HPDE6-E6E7 (cell line): ENCODE results near the gene LIN7A.

Source experiments
- DNase-seq: peaks from one replicate; pipeline ENCODE4 v3.0.0; 2011; ENCODE audit warnings: missing footprints; ENCODE audit errors: extremely low spot score

Gene LIN7A, protein sequence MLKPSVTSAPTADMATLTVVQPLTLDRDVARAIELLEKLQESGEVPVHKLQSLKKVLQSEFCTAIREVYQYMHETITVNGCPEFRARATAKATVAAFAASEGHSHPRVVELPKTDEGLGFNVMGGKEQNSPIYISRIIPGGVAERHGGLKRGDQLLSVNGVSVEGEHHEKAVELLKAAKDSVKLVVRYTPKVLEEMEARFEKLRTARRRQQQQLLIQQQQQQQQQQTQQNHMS

DNA sequence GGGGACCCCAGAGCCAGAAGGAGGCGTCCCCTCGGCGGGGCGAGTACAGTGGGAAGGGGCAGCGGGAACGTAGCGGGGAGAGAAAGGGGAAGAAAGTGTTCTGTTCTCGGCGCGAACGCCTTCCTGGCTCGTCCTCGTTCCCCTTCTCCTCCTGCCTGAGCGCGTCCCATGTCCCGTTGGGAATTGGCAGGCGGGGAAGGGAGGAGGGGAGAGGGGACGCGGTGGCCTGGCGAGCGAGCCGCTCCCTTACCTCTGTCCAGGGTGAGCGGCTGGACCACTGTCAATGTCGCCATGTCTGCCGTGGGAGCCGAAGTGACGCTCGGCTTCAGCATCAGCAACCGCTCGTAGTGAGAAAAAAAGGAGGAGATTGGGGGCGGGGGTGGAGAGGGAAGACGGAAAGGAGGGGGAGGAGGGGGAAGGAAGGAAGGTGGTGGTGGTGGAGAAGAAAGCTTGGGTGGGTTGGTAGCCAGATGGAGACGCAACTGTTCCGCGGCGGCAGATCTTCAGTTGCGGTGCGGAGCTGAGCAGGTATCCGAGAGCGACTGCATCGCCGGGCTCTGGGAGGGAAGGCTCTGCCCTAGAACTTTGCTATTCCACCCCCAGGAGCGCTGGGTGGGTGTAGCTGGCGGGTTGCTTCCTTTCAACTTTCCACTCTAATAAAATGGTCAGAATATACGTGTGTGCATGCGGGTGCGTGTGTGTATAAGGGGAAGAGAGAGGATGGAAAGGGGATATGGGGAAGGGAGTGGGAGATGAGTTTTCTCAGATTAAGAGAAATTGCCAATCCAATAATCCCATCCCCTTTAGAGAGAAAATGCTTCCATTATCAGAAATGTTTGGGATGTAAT, at the start of gene LIN7A:
TSS of gene LIN7A (minus strand) at position 544 of the 848 bp plus-strand sequence. CDS start at position 332, 212 bp downstream.
- DNase-seq = peak; percentile 4

DNA sequence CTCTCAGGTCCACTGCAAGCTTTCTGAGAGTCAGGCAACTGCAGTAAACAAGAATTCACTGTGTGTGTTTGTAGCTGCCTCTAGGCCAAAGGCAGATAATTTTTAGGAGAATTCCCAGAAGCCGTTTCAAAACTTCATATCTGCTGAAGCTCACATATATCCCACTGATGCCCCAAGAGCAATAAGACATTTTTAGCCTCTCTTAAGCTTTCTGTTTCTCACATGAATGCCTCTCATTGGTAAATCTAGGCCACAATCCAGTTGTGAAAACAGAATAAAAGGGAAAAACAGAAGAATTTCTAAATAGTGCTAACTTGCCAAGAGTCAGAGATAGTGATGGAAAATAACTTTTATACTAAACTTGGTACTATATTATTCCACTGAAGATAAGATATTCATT, 48.5 kb upstream of the LIN7A start:
- DNase-seq = no peak

DNA sequence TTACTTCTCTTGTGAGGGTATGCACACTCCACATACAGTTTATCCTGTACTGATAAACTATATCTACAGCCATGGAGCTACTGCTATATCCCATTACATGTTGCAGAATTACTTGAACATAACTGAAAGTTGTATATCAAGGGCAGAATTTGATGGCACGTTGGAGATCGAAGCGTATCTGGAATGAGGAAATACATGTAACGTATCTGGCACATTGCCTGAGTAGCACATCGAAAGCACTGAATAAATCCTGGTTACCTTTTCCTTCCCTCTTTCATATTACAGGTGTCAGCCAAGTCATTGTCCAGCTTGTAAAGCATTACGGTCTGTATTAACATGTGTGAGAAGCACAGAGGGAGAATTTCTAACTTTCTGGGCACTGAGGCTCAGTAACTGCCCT, 42.1 kb upstream of the LIN7A start:
- DNase-seq = no peak

DNA sequence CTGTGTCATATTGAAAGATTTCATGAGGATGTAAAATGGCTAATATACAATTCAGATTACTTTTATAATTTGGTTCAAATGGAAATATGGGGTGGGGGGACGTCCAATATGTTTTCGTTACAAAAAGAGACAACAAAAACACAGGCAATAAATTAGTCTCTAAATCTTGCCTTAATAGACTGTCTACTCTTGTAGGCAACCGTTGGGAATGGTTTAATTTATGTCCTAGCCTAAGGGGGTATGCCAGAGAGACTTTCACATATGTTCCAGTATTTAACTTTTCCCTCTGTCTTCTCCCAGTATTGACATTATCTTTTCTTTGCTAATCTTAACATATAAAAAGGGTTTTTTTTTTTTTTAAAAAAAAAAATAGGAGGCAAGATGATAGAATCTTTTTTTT, 41.5 kb upstream of the LIN7A start:
- DNase-seq = no peak

DNA sequence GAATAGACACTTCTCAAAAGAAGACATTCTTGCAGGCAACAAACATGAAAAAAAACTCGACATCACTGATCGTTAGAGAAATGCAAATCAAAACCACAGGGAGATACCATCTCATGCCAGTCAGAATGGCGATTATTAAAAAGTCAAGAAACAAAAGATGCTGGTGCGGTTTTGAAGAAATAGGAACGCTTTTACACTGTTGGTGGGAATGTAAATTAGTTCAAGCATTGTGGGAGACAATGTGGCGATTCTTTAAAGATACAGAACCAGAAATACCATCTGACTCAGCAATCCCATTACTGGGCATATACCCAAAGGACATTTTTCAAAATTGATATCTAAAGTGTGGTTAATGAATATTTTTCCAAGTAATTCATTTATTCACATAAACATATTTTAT, 39.6 kb upstream of the LIN7A start:
- DNase-seq = no peak

DNA sequence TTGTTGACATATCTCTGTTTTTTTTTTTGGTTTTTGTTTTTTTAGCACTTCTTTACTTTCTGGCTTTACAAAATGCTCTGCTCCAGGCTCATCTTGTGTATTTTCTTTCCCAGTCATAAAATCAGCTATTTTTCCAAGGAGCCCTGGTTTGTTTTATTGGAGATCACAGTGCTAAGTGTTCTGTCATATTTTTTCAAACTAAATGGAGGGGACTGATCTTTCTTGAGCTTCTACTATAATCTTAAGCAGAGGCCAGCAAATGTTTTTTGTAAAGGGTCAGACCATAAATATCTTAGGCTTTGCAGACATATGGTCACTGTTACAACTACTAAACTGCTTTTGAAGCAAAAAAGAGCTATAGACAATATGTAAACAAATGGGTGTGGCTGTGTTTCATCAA, 30.6 kb upstream of the LIN7A start:
- no peak for DNase-seq

DNA sequence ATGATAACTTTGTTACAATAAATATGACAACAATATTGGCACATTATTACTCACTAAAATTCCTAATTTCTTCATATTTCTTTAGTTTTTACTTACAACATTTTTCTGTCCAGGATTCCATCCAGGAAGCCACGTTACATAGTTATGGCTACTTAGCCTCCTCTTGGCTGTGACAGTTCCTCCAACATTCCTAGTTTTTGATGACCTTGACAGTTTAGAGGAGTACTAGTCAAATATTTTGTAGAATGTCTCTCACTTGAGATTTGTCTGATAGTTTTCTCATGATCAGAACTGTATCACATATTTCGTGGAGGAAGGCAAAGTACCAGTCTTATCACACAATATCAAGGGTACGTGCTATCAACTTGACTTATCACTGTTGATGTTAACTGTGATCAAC, 29.8 kb upstream of the LIN7A start:
- DNase-seq = no peak

DNA sequence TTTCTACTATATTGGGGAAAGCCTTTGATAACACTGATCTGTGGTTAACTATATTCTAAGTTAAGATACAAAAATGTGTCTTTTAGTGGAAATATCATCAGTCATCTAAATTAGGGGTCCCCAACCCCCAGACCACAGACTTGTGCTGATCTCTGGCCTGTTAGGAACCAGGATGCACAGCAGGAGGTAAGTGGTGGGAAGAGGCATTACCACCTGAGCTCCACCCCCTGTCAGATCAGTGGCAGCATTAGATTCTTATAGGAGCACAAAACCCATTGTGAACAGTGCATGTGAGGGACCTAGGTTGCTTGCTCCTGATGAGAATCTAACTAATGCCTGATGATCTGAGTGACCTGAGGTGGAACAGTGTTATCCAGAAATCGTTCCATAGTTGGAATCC, 28.3 kb upstream of the LIN7A start:
- no peak for DNase-seq

DNA sequence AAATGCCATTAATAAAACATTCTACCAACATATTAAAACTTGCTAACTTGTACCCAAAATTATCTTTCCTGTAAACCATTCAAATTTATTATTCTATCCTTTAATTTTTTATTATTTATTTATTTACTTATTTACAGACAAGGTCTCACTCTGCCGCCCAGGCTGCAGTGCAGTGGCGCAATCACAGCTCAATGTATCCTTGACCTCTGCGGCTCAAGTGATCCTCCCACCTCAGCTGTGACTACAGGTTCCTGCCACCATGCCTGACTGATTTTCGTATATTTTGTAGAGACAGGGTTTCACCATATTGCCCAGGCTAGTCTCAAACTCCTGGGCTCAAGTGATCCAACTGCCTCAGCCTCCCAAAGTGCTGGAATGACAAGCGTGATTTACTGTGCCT, 20.4 kb upstream of the LIN7A start:
- no peak for DNase-seq

DNA sequence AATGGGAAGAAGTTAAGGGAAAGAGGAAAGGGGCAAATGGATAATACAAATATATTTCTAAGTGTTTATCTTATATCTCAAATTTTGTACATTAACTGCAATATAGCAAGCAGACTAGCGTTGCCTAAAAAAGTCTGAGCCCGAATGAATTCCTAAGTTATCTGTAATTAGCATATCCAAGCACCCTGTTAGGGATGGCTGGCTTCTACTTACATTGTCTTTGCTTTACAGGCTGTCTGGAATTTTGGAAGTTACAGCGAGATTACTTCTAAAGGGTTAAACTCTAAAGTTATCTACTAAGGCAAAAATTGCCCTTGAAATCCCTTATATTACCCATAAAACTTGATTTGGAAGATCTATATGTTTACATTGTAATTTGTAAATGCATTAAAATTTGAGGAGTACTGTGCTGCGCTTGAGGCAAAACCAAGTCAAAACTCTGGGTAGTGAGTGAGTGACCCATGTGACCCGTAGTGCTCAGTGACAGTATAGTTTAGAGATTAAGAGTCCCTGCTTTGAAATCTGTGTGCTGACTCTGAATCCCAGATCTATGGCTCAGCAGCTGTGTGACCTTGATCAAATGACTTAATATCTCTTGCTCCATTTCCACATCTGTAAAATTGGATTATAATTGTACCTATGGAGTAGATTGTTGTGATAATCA, 17.3 kb upstream of the LIN7A start:
- DNase-seq = no peak

DNA sequence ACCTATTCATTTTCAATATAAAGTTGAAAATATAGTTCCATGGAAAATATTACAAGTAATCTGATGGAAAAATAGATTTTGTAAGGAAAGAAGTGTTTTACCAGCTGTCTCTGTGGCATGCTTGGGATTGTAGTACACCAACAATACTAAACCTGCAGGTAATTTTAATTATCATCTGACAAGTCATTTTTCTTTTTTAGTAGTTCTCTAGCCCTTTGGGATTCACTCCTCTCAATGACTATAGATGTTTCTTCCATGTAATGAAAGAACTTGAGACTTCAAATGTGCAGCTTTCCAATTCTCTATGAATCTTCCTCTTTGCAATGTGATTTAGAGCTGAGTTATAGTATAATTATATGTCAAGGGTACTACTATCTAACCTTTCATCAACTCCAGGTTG, 14.7 kb upstream of the LIN7A start:
- DNase-seq = no peak

DNA sequence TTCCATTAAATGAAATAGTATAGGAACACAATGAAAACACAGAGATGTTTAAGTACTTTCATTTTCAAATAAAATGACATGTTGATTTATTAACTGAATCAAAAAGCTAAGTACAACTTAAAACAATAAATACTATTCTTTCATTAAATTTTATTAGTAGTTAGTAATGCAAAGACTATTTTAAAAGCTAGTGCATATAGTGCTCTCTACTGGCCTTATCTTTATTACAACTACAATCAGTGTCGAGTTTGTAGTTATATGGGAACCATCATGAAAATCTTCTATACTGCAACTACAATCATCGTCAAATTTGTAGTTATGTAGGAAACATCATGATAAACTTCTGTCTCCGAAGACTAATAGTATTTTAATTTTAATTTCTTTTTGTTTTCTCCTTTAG, 8.9 kb upstream of the LIN7A start:
- DNase-seq = no peak

DNA sequence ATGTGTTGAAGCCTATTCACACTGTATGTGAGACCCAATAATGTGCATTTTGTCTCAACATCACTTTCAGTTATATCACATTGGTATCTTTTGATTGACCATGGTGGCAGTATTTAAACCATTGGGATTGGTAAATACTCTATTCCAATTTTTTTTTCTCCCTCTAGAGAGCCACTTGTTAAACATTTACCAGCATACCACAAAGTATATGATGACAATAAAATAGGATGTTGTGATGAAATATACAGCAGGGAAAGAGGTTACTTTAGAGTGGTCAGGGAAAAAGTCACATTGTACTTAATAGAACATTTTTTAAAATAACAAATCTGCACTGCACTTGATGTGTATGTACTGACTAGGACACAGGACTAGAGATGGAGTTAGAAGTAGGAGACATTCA, 5.6 kb upstream of the LIN7A start:
- no peak for DNase-seq

DNA sequence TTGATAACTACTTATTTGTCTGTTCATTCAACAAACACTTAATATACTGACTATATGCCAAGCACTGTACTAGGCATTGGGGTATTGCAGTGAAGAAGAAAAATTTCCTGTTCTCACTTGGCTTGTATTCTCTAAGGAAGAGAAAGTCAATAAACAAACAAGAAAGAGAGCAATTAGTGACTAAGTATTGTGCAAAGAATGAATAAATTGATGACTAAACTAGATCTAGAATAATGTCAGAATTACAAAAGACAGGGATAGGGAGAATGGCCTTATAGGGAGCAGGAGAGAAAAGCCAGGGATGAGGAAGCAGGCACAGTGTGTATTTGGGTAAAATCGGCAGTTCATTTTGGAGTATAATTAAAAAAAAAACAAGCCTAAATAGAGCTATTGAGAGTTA, 4.2 kb upstream of the LIN7A start:
- DNase-seq = no peak

DNA sequence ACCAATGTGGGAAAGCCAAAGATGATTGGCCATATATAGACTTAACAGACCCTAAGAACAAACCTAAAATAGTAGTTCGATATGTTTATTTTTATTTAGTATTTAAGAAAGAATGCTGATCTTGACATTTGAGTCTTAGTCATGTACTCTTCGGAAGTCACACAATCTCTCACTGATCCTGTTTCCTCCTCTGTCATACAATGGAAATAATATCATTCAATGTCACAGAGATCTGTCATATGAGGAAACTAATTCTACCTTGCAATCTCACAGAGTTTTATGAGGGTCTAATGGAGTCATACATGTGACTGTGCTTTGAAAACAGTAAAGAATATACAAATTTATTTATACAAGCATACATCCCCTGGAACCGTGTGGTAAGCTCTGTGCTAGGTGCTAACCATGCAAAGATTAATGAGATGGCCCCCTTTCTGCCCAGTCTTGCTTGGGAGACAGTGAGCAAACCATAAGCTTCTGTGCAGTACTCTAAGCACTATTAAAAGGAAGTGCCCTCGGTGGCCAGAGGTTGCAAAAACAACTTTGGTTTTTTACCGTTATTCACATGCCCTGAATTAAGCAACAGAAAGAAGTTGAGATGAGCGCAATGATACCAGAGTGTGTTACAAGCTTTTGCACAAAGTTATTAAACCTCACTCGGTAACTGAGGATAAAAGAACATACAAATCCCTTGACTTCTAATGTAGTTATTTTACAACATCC, 1.7 kb upstream of the LIN7A start:
- no peak for DNase-seq

DNA sequence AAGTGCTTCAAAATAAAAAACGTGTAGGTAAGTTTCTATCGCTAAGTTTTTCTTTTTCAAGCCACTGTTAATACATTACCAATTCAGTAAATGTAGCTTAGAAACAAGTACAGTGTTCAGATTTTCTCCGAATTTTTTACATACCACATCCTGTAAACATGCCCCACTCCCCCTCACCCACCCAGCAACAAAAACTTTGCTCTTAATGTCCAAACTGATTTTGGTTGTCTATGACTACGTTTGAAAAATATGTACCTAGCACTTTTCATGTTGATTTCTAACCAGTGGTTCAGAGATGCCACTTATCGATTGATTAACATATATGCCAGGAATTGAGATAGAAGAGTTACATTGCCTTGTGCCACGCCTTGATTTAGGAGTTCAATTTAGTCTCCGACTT, 663 bp upstream of the LIN7A start:
- no peak for DNase-seq

DNA sequence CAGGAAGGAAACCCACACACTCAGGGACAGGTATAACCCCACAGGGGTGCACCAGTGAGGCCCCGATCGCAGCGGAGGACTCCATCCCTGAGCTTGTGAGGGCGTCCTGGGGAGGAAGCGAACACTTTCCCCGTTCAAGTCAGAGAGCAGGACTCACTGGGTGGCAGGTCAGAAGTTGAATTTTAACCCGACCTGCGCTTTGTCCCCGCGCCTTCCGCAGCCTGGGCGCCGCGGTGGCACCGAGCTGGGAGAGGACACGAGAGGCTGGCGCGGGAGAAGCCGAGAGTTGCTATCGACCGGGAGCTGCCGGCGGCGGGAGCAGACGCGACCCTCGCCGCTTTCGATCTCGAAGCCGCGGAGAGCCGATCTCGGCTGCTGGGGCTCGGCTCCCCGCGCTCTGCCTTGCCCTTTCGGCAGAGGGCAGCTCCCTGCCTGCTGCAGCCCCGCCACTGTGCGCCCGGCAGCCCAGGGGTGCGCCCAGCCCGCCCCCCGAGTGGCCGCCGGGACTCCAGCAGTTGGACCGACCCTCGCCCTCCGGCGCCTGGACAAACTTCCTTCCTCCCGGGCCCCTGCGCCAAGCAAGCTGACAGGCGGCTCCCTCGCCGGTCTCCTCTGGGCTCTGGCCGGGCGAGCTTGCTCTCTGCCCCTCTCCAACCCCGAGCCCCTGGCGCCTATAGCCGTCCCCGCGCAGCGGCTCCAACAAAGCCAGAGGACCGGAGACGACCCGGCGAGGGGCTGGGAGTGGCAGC, 918 bp downstream of the LIN7A start:
- peak; percentile 23 for DNase-seq

DNA sequence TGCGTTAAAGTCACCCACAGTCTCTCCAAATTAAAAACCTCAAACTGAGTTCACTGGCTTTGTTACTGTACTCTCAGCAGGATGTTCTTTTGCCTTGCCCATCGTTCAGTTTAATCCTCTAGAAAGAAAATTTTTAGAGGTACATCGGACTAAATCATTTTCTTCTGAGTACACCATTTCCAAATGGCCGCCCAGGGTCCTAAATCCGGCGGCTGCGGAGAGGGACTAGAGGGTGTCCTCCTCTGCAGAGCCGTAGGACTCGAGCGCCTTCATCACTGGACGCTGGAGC, 1.4 kb downstream of the LIN7A start:
- no peak for DNase-seq

DNA sequence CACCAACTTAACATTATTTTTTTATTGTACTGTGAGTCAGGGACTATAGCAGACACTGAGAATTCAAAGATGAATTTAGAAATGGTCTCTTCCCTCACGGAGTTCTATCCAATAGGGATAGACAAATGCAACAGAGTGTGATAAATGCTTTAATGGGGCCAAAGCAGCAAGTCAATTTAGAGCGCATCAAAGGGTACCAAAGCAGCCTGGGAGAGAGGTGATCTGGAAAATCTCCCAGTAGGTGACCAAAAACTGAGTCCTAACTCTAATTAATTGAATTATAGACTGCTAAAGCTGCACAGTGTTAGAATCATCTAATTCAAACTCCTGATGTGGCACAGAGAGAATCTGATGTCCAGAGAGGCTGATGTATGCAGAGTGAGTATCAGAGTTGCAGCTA, 2.6 kb downstream of the LIN7A start:
- DNase-seq = no peak

DNA sequence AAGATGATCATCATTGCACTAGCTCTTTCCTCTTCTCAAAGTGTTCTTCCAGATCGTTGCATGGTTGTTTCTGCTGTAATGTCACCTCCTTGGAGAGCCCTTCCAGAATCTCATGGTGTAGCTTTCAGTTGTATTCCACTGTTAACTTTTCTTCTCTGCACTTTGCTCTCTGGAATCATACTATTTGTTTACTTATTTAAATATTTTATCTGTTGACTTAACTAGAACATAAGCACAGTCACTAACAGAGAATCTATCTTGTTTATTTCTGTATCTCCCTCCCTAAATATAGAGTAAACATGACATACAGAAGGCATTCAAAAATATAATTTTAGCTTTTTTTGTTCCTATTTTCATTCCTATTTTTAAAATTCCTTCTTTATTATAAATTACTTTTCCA, 11.8 kb downstream of the LIN7A start:
- DNase-seq = no peak

DNA sequence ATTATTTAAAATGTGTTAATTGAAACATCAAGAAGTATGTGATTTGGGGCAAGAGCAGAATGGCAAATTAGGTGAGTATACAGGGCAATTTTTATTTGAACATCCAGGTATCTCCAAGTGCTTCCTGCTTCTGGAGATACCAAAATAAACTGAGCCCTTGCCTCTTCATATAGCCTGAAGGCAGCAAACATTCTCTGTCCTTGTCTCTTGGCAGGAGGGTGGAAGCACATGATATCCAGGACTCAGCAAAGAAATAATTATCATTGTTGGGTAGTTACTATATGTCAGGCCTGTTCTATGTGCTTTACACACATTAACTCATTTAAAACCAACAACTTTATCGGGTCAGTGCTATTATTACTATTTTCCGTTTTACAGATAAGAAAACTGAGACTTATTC, 12.5 kb downstream of the LIN7A start:
- DNase-seq = no peak

DNA sequence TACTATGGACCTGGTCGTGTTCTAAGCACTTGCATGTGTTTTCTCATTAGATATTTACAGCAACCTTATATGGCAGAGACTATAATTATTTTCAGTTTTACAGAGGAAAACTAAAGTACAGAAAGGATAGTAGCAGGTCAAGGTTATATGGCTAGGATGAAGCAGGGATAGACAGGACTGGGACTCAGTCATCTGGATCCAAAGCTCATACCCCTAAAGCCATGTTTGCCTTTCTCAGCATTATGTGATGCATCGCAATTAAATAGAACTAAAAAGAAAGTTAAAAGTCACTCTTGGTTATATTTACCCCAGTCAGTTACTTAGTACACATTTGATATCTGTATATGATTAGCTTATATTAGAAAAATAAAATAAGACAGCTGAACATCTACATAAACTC, 13.3 kb downstream of the LIN7A start:
- DNase-seq = no peak
